CMK (cell line): ENCODE data around the gene MAP2K5.

Experiments
- DNase-seq: peaks from one replicate; pipeline ENCODE4 v3.0.0-alpha.2; 2010; ENCODE audit warnings: low read depth

The MAP2K5 gene

GRCh38 chr15:67806536-67806935, 264.0 kb downstream of the MAP2K5 start:
- no peak for DNase-seq

GRCh38 chr15:67807141-67807540, 264.6 kb downstream of the MAP2K5 start:
- no peak for DNase-seq

GRCh38 chr15:67807836-67808235, 265.3 kb downstream of the MAP2K5 start:
- DNase-seq = no peak

GRCh38 chr15:67808821-67809220, 266.3 kb downstream of the MAP2K5 start:
- DNase-seq = no peak

- DNase-seq = no peak
Observed at GRCh38 chr15:67809441-67809840, 266.9 kb downstream of the MAP2K5 start.

- DNase-seq = no peak
Observed at GRCh38 chr15:67809866-67810265, 267.4 kb downstream of the MAP2K5 start.

GRCh38 chr15:67812241-67812644, 269.7 kb downstream of the MAP2K5 start:
- DNase-seq = no peak

GRCh38 chr15:67813104-67813634, 270.7 kb downstream of the MAP2K5 start:
- no peak for DNase-seq

- DNase-seq = no peak
Observed at GRCh38 chr15:67815036-67815592, 272.6 kb downstream of the MAP2K5 start.

GRCh38 chr15:67816668-67817067, 274.2 kb downstream of the MAP2K5 start:
- DNase-seq = no peak

- no peak for DNase-seq
Observed at GRCh38 chr15:67818464-67818863, 276.0 kb downstream of the MAP2K5 start.

- DNase-seq = no peak
Observed at GRCh38 chr15:67819636-67820035, 277.1 kb downstream of the MAP2K5 start.

GRCh38 chr15:67820122-67820991, 277.9 kb downstream of the MAP2K5 start:
- no peak for DNase-seq

GRCh38 chr15:67820992-67821783, 278.7 kb downstream of the MAP2K5 start:
- DNase-seq = no peak

GRCh38 chr15:67821784-67822440, 279.4 kb downstream of the MAP2K5 start:
- DNase-seq = no peak

GRCh38 chr15:67822537-67823313, 280.2 kb downstream of the MAP2K5 start:
- no peak for DNase-seq

GRCh38 chr15:67823314-67824196, 281.1 kb downstream of the MAP2K5 start:
- DNase-seq = no peak

- no peak for DNase-seq
Observed at GRCh38 chr15:67824197-67824968, 281.9 kb downstream of the MAP2K5 start.
